Osteoblast (primary cell): Measurements from ENCODE around the gene STARD9. TPM values are rescaled to one million over a fixed set of nuclear protein-coding genes. Genes with fewer than 3 reads are reported as not detected.
A peak's percentile ranks its signal among the peaks of the same experiment; 100 is the strongest.

Experiments
- DNase-seq: peaks from one replicate; pipeline ENCODE4 v3.0.0; 2011; ENCODE audit warnings: low spot score, mixed read lengths; ENCODE audit not compliant: insufficient read length; ENCODE audit errors: missing footprints
- H2AFZ ChIP-seq: 2 replicates; pipeline ENCODE4 v1.6.0; 2011; ENCODE audit warnings: mild to moderate bottlenecking, low read length
- H3K27ac ChIP-seq: 2 replicates; pipeline ENCODE4 v1.5.1; 2011; ENCODE audit warnings: mild to moderate bottlenecking, low read depth, low read length, moderate library complexity
- H3K27me3 ChIP-seq: 2 replicates; pipeline ENCODE4 v1.6.0; 2012; ENCODE audit warnings: mild to moderate bottlenecking, control low read depth, inconsistent platforms, low read length, moderate library complexity; ENCODE audit not compliant: insufficient read depth
- H3K36me3 ChIP-seq: 2 replicates; pipeline ENCODE4 v1.5.1; 2011; ENCODE audit warnings: mild to moderate bottlenecking, low read length, control low read depth, moderate library complexity; ENCODE audit not compliant: insufficient read depth
- H3K4me1 ChIP-seq: 2 replicates; pipeline ENCODE4 v1.5.1; 2011; ENCODE audit warnings: mild to moderate bottlenecking, low read length, control low read depth, moderate library complexity; ENCODE audit not compliant: insufficient read depth
- H3K4me2 ChIP-seq: 2 replicates; pipeline ENCODE4 v1.6.0; 2011; ENCODE audit warnings: mild to moderate bottlenecking, low read length; ENCODE audit not compliant: insufficient read depth
- H3K4me3 ChIP-seq: fragments of 200-600 bp; sonication (generic); 3 replicates; pipeline ENCODE4 v1.5.1; 2012; ENCODE audit warnings: mild to moderate bottlenecking, low read length, inconsistent platforms; ENCODE audit not compliant: insufficient read depth
- H3K79me2 ChIP-seq: 2 replicates; pipeline ENCODE4 v1.6.0; 2012; ENCODE audit warnings: mild to moderate bottlenecking, low read length, control low read depth, inconsistent platforms; ENCODE audit not compliant: insufficient read depth
- H3K9me3 ChIP-seq: 2 replicates; pipeline ENCODE4 v1.5.1; 2011; ENCODE audit warnings: low read depth, low read length, control low read depth
- H4K20me1 ChIP-seq: 2 replicates; pipeline ENCODE4 v1.6.0; 2012; ENCODE audit warnings: mild to moderate bottlenecking, low read length, control low read depth; ENCODE audit not compliant: insufficient read depth
- CTCF ChIP-seq: IDR thresholded peaks from 2 replicates; pipeline ENCODE4 v1.5.1; 2011; ENCODE audit warnings: mild to moderate bottlenecking, low read depth, low read length, moderate library complexity; ENCODE audit errors: extremely low read depth
- total RNA-seq: library from RNA; depleted of rRNA; stranded (reverse); fragments of >200 nt; gene quantifications from 2 replicates; pipeline ENCODE4 v1.2.3, GENCODE V29; 2012

Gene STARD9
- total RNA-seq, 1 donor = 9.4 TPM

- no peak overlapping the region for H3K4me3 ChIP-seq
- no peak for TF ChIP-seq CTCF
- no peaks in the 10 kb centered on the region for H3K9me3 ChIP-seq
- no peak overlapping the region for H2AFZ ChIP-seq
- H3K36me3 ChIP-seq = peaks cover 3% of the 10 kb centered on the region
- H3K27ac ChIP-seq = no peak overlapping the region
- H3K4me2 ChIP-seq = no peak overlapping the region
- H3K4me1 ChIP-seq = peaks cover 4% of the 10 kb centered on the region
- DNase-seq = peak; percentile 30
- no peaks in the 10 kb centered on the region for H4K20me1 ChIP-seq
- no peaks in the 10 kb centered on the region for H3K27me3 ChIP-seq
- no peaks in the 10 kb centered on the region for H3K79me2 ChIP-seq
Measured at GRCh38 chr15:42716125-42716524, 140.7 kb downstream of the STARD9 start.

- no peak for TF ChIP-seq CTCF
- H2AFZ ChIP-seq = peak overlapping the region; percentile 1
- peaks cover 3% of the 10 kb centered on the region for H3K36me3 ChIP-seq
- DNase-seq = no peak
- H3K9me3 ChIP-seq = no peaks in the 10 kb centered on the region
- H3K27me3 ChIP-seq = no peaks in the 10 kb centered on the region
- no peak overlapping the region for H3K4me3 ChIP-seq
- H4K20me1 ChIP-seq = no peaks in the 10 kb centered on the region
- H3K4me2 ChIP-seq = no peak overlapping the region
- H3K4me1 ChIP-seq = peaks cover 4% of the 10 kb centered on the region
- no peaks in the 10 kb centered on the region for H3K79me2 ChIP-seq
- no peak overlapping the region for H3K27ac ChIP-seq
Measured at GRCh38 chr15:42716626-42717025, 141.2 kb downstream of the STARD9 start.

- Histone ChIP-seq H4K20me1 (no peaks in the 10 kb centered on the region), H3K4me3 (no peak overlapping the region), H3K27me3 (no peaks in the 10 kb centered on the region), H2AFZ (no peak overlapping the region), H3K4me1 (peaks cover 4% of the 10 kb centered on the region), H3K36me3 (peaks cover 11% of the 10 kb centered on the region), H3K79me2 (no peaks in the 10 kb centered on the region), H3K27ac (no peak overlapping the region), H3K4me2 (no peak overlapping the region), H3K9me3 (no peaks in the 10 kb centered on the region)
- no peak for TF ChIP-seq CTCF
- DNase-seq = no peak
Measured at GRCh38 chr15:42719043-42719442, 143.6 kb downstream of the STARD9 start.

GRCh38 chr15:42720071-42720470 lies 144.7 kb downstream of the STARD9 start:
- no peak overlapping the region for H3K27ac ChIP-seq
- H2AFZ ChIP-seq = no peak overlapping the region
- peaks cover 4% of the 10 kb centered on the region for H3K4me1 ChIP-seq
- no peak overlapping the region for H3K4me2 ChIP-seq
- no peaks in the 10 kb centered on the region for H3K79me2 ChIP-seq
- TF ChIP-seq CTCF = no peak
- H3K9me3 ChIP-seq = no peaks in the 10 kb centered on the region
- DNase-seq = peak; percentile 61
- no peaks in the 10 kb centered on the region for H4K20me1 ChIP-seq
- no peaks in the 10 kb centered on the region for H3K27me3 ChIP-seq
- no peak overlapping the region for H3K4me3 ChIP-seq
- H3K36me3 ChIP-seq = peaks cover 21% of the 10 kb centered on the region
